ENCODE results near the gene PARD3B. TPM values are rescaled to one million over a fixed set of nuclear protein-coding genes. Genes with fewer than 3 reads are reported as not detected.

PARD3B gene
- total RNA-seq, 1 donor from 2014 or later = 18.4 TPM

DNA sequence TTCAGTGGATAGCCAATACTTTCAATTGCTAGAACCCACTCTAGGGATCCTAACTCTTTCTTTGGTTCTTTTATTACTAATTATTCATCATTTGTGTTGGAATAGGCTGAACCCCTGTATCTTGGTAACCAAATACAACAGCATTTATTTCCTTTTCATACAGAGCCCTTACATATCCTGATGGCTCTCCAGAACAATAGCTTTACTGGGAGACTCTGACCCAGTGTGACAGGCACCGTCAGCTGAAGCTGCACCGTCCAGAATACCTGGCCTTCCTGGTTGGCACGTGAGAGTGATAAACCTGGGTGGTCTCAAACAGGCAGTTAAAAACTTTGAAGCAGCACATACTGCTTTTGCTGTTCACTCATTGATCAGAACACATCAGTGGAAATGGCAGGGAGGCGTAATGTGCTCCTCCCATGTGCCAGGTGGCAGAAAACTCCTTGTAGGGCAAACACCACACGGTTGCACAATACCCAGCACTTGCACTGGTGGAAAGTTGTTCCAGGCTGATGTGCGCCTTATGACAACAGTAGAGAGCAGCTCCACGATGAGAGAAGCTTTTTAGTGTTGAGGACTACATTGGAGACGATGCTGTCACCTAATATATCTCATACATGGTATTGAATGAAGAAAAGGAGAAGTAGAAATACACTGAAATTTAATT lies 456.2 kb downstream of the PARD3B start:
- Mint-ChIP-seq H3K4me1 (peaks cover 26% of the 10 kb centered on the region), H3K27ac (ENCODE audit: unreplicated experiment) (peak overlapping the region; percentile 50), H3K36me3 (ENCODE audit: low read depth) (peaks cover 14% of the 10 kb centered on the region), H3K27me3 (ENCODE audit: low read depth) (no peaks in the 10 kb centered on the region), H3K9me3 (peaks cover 7% of the 10 kb centered on the region), H3K4me3 (no peak overlapping the region)
- no peak for DNase-seq (ENCODE audit: low read depth, low spot score)
- TF ChIP-seq, protein P1, sequence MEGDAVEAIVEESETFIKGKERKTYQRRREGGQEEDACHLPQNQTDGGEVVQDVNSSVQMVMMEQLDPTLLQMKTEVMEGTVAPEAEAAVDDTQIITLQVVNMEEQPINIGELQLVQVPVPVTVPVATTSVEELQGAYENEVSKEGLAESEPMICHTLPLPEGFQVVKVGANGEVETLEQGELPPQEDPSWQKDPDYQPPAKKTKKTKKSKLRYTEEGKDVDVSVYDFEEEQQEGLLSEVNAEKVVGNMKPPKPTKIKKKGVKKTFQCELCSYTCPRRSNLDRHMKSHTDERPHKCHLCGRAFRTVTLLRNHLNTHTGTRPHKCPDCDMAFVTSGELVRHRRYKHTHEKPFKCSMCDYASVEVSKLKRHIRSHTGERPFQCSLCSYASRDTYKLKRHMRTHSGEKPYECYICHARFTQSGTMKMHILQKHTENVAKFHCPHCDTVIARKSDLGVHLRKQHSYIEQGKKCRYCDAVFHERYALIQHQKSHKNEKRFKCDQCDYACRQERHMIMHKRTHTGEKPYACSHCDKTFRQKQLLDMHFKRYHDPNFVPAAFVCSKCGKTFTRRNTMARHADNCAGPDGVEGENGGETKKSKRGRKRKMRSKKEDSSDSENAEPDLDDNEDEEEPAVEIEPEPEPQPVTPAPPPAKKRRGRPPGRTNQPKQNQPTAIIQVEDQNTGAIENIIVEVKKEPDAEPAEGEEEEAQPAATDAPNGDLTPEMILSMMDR (conservative IDR thresholded peaks at IDR 0.05) = no peak

DNA sequence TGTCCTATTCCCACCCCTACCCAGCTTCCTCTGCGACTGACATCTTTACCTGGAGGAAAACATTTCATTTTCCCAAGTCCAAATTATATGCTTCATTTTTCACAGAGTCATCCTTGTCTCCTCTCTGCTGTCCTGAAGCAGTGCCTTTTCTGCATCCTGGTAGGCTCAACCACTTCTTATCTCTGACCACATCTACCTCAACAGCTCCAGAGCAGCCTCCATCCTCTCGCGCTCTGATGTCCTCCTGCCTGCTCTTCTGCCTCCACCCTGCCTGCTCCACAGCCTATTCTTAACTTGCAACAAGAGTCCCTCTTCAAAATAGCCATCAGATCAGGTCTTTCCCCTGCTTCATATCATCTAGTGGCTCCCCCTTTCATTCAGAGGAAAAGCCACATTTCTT lies 457.1 kb downstream of the PARD3B start:
- Mint-ChIP-seq H3K4me3 (no peak overlapping the region), H3K27me3 (ENCODE audit: low read depth) (no peaks in the 10 kb centered on the region)
- DNase-seq (ENCODE audit: low read depth, low spot score) = no peak

DNA sequence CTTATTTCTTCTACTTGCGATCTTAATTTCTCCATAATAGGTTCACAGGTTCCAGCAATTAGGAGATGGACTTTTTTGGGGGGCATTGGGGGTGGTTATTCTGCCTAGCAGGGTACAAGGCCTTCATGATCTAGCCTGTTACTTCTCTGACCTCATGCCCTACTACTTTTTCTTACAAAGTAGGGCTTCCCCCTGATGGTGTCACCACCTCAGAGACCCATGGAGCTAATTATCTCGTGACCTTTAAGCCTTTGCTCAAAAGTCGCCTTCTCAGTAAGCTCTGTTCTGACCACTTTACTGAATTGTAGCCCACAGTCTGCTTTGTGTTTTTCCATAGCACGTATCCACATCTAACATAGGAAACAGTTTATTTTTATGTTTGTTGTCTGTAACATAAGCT lies 458.0 kb downstream of the PARD3B start:
- H3K9me3 Mint-ChIP-seq = peaks cover 12% of the 10 kb centered on the region
- peaks cover 23% of the 10 kb centered on the region for H3K4me1 Mint-ChIP-seq
- H3K27ac Mint-ChIP-seq (ENCODE audit: unreplicated experiment) = no peak overlapping the region
- peaks cover 19% of the 10 kb centered on the region for H3K36me3 Mint-ChIP-seq (ENCODE audit: low read depth)
- TF ChIP-seq, protein P1 (conservative IDR thresholded peaks at IDR 0.05) = no peak
- H3K4me3 Mint-ChIP-seq = no peak overlapping the region
- no peaks in the 10 kb centered on the region for H3K27me3 Mint-ChIP-seq (ENCODE audit: low read depth)
- no peak for DNase-seq (ENCODE audit: low read depth, low spot score)

More for the DNA sequence above, 457.1 kb downstream of the PARD3B start:
- H3K27ac Mint-ChIP-seq (ENCODE audit: unreplicated experiment) = peak overlapping the region; percentile 31
- peaks cover 10% of the 10 kb centered on the region for H3K9me3 Mint-ChIP-seq
- TF ChIP-seq, protein P1 (conservative IDR thresholded peaks at IDR 0.05) = no peak
- H3K36me3 Mint-ChIP-seq (ENCODE audit: low read depth) = peaks cover 16% of the 10 kb centered on the region
- peaks cover 23% of the 10 kb centered on the region for H3K4me1 Mint-ChIP-seq

DNA sequence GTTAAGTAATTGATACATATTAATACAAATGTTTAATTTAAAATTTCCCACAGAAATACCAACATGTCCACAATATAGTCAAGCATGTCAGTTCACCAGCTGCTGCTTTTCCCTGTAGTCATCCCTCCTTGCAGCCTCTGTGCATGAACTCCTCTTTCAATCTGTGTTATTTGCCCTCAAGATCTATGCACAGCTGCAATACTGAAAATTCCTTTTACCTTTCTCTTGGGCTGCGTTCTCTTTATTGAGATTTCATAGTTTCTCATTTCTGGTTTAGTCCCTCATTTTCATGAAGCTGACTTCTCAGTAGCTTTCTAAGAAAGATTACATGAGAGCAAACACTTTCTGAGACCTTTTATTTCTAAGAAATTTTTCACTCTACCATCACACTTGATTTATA lies 464.9 kb downstream of the PARD3B start:
- Mint-ChIP-seq H3K4me1 (peaks cover 4% of the 10 kb centered on the region), H3K9me3 (peaks cover 12% of the 10 kb centered on the region), H3K27ac (ENCODE audit: unreplicated experiment) (peak overlapping the region; percentile 4), H3K27me3 (ENCODE audit: low read depth) (no peaks in the 10 kb centered on the region), H3K36me3 (ENCODE audit: low read depth) (peaks cover 16% of the 10 kb centered on the region), H3K4me3 (no peak overlapping the region)
- TF ChIP-seq, protein P1 (conservative IDR thresholded peaks at IDR 0.05) = no peak
- DNase-seq (ENCODE audit: low read depth, low spot score) = no peak

DNA sequence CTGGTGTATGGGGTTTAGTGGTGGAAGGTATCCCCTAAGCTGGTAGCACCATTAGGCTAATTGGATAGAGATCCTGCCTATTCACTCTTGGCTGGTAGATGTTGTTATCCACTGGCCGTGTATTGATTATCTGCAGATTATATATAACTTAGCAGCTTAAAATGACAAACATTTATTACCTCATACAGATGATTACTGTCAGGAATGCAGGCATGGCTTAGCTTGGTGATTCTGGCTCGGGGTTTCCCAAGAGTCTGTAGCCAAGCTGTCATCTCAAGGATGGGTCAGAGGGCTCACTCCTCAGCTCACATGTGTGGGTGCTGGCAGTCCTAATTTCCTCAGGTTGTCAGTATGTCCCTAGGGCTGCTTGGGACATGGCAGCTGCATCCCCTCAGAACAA lies 465.8 kb downstream of the PARD3B start:
- no peak overlapping the region for H3K27ac Mint-ChIP-seq (ENCODE audit: unreplicated experiment)
- no peaks in the 10 kb centered on the region for H3K27me3 Mint-ChIP-seq (ENCODE audit: low read depth)
- peaks cover 4% of the 10 kb centered on the region for H3K4me1 Mint-ChIP-seq
- DNase-seq (ENCODE audit: low read depth, low spot score) = no peak
- H3K36me3 Mint-ChIP-seq (ENCODE audit: low read depth) = peaks cover 12% of the 10 kb centered on the region
- H3K9me3 Mint-ChIP-seq = peaks cover 8% of the 10 kb centered on the region
- H3K4me3 Mint-ChIP-seq = no peak overlapping the region
- TF ChIP-seq, protein P1 (conservative IDR thresholded peaks at IDR 0.05) = no peak

All from neural crest cell (in vitro differentiated cells).